K562 (cell line): ENCODE measurements around the gene UBE2H. TPM values are rescaled to one million over a fixed set of nuclear protein-coding genes. Genes with fewer than 3 reads are reported as not detected.

Source experiments
- ADNP ChIP-seq: fragments of 200-800 bp; sonication (Bioruptor generic); IDR thresholded peaks from 2 replicates; pipeline ENCODE4 v1.6.1; 2016; ENCODE audit warnings: missing genetic modification characterization, missing compliant biosample characterization
- DDX20 ChIP-seq: fragments of 450-650 bp; IDR thresholded peaks from 2 replicates; pipeline ENCODE4 v1.6.1; 2016; ENCODE audit warnings: missing genetic modification characterization, low read depth, mild to moderate bottlenecking, missing compliant biosample characterization, moderate library complexity
- HINFP ChIP-seq: fragments of 450-650 bp; conservative IDR thresholded peaks from 2 replicates; pipeline ENCODE4 v1.6.1; 2016; ENCODE audit warnings: missing genetic modification characterization, low read depth, mild to moderate bottlenecking, control low read depth, missing compliant biosample characterization
- NEUROD1 ChIP-seq: fragments of 150-350 bp; IDR thresholded peaks from 2 replicates; pipeline ENCODE4 v1.6.1; 2014; ENCODE audit warnings: borderline replicate concordance, low read length, low read depth; ENCODE audit not compliant: partially characterized antibody
- PML ChIP-seq: IDR thresholded peaks from 2 replicates; pipeline ENCODE4 v1.6.1; 2012; ENCODE audit warnings: low read length, inconsistent platforms
- RAD21 ChIP-seq, 2 experiments: fragments of 250-450 bp in 1 of 2; fragments of 450-650 bp in 1 of 2; sonication (Bioruptor Pico) in 1 of 2; formaldehyde crosslinking in 1 of 2; IDR thresholded peaks in 1 of 2; conservative IDR thresholded peaks in 1 of 2; 2 replicates each; pipeline versions ENCODE4 v1.4.0 to v1.8.0; 2020 to 2022; ENCODE audit warnings: mild to moderate bottlenecking in 2 of 2, moderate library complexity in 1 of 2
- ZNF146 ChIP-seq: IDR thresholded peaks from one replicate; pipeline ENCODE4 v1.6.1; 2018; ENCODE audit warnings: missing compliant biosample characterization; ENCODE audit not compliant: unreplicated experiment
- ZNF23 ChIP-seq: fragments of 250-450 bp; sonication (Bioruptor Pico); IDR thresholded peaks from 2 replicates; pipeline ENCODE4 v1.4.0; 2020; ENCODE audit warnings: mild to moderate bottlenecking
- ZNF408 ChIP-seq: fragments of 250-450 bp; sonication (Bioruptor Pico); IDR thresholded peaks from 2 replicates; pipeline ENCODE4 v1.4.0; 2020; ENCODE audit warnings: low read depth, mild to moderate bottlenecking, moderate library complexity
- ZNF444 ChIP-seq: fragments of 250-450 bp; sonication (Bioruptor Pico); IDR thresholded peaks from 2 replicates; pipeline ENCODE4 v1.4.0; 2020; ENCODE audit warnings: mild to moderate bottlenecking, moderate library complexity
- ZNF695 ChIP-seq: fragments of 450-650 bp; formaldehyde crosslinking; IDR thresholded peaks from 2 replicates; pipeline ENCODE4 v1.4.0; 2020; ENCODE audit warnings: mild to moderate bottlenecking, moderate library complexity
- polyA plus RNA-seq, 8 experiments: library from polyadenylated mRNA; depleted of rRNA in 4 of 8; stranded (reverse) in 5 of 8; unstranded in 3 of 8; fragments of >200 nt; fragmentation: Nextera tagmentation in 2 of 8; fragmentation: Illumina TruSeq in 1 of 8; extraction: Ambion mirVana in 2 of 8; extraction: Trizol in 1 of 8; gene quantifications; 2 replicates each; pipeline versions ENCODE4 v1.2.1 to v1.2.3, GENCODE V29; 2011 to 2014; ENCODE audit warnings: inconsistent platforms in 1 of 8, missing spikeins in 1 of 8
- total RNA-seq, 7 experiments: library from RNA; depleted of rRNA in 6 of 7; stranded (reverse); fragments of >200 nt in 6 of 7; fragmentation: Illumina TruSeq in 2 of 7; extraction: Trizol in 2 of 7; gene quantifications; 2 replicates each; pipeline versions ENCODE4 v1.2.1 to v1.2.3, GENCODE V29; 2011 to 2021; ENCODE audit warnings: low replicate concordance in 1 of 7
- TF ChIP-seq, protein P1 (sequence below): fragments of 200-800 bp; sonication (Bioruptor generic); IDR thresholded peaks from 2 replicates; pipeline ENCODE4 v1.6.1; 2016; ENCODE audit warnings: missing genetic modification characterization, missing compliant biosample characterization
- TF ChIP-seq, protein P2 (sequence below): fragments of 450-650 bp; IDR thresholded peaks from 2 replicates; pipeline ENCODE4 v1.6.1; 2016; ENCODE audit warnings: mild to moderate bottlenecking
- TF ChIP-seq, protein P3 (sequence below): fragments of 450-650 bp; formaldehyde crosslinking; IDR thresholded peaks from 2 replicates; pipeline ENCODE4 v1.4.0; 2022; ENCODE audit warnings: mild to moderate bottlenecking, moderate library complexity
- TF ChIP-seq, protein P4 (sequence below): fragments of 450-650 bp; IDR thresholded peaks from 2 replicates; pipeline ENCODE4 v1.6.1; 2018; ENCODE audit warnings: mild to moderate bottlenecking, low read depth; ENCODE audit not compliant: partially characterized antibody

Gene UBE2H
- total and polyA plus RNA-seq, 9 of the 15 experiments (the other 6 are each of a cell fraction or from before 2014, with no cell fraction given) = 6.3 to 33.0 (median 13.3) TPM

DNA sequence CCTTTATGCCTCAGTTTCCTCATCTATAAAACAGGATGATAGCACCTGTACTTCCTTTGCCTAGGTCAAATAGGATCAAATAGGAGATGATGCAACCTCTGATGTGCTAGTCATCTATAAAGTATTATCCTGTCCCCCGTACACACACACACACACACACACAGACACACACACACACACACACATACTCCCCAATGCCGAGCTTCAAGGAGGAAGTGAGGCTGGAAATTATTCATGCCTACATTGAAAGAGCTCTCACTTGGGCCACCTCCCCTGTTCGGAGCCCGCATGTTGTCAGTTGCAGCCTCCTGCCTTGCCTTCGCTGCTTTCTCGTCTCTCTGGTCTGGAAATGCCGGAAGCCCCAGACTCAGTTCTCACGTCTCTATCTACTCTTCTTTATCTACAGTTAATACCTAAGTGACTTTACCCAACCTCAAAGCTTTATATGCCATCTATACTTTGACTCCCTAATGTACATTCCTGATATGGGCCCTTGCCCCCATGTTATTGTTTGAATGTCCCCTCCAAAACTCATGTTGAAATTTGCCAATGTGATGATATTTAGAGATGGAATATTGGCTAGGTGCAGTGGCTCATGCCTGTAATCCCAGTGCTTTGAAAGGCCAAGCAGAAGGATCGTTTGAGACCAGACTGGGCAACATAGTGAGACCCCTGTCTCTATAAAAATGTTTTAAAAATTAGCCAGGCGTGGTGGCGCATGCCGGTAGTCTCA, 6.9 kb upstream of the UBE2H start (continued):
- TF ChIP-seq, protein P1, sequence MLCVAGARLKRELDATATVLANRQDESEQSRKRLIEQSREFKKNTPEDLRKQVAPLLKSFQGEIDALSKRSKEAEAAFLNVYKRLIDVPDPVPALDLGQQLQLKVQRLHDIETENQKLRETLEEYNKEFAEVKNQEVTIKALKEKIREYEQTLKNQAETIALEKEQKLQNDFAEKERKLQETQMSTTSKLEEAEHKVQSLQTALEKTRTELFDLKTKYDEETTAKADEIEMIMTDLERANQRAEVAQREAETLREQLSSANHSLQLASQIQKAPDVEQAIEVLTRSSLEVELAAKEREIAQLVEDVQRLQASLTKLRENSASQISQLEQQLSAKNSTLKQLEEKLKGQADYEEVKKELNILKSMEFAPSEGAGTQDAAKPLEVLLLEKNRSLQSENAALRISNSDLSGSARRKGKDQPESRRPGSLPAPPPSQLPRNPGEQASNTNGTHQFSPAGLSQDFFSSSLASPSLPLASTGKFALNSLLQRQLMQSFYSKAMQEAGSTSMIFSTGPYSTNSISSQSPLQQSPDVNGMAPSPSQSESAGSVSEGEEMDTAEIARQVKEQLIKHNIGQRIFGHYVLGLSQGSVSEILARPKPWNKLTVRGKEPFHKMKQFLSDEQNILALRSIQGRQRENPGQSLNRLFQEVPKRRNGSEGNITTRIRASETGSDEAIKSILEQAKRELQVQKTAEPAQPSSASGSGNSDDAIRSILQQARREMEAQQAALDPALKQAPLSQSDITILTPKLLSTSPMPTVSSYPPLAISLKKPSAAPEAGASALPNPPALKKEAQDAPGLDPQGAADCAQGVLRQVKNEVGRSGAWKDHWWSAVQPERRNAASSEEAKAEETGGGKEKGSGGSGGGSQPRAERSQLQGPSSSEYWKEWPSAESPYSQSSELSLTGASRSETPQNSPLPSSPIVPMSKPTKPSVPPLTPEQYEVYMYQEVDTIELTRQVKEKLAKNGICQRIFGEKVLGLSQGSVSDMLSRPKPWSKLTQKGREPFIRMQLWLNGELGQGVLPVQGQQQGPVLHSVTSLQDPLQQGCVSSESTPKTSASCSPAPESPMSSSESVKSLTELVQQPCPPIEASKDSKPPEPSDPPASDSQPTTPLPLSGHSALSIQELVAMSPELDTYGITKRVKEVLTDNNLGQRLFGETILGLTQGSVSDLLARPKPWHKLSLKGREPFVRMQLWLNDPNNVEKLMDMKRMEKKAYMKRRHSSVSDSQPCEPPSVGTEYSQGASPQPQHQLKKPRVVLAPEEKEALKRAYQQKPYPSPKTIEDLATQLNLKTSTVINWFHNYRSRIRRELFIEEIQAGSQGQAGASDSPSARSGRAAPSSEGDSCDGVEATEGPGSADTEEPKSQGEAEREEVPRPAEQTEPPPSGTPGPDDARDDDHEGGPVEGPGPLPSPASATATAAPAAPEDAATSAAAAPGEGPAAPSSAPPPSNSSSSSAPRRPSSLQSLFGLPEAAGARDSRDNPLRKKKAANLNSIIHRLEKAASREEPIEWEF (CRISPR knock-in tag) = no peak
- TF ChIP-seq DDX20 (tag) (no peak), NEUROD1 (no peak), ZNF146 (CRISPR knock-in tag) (no peak), HINFP (tag) (no peak; the same call in 1 of the 2 replicates), ZNF695 (CRISPR knock-in tag) (no peak), ZNF408 (CRISPR knock-in tag) (no peak), RAD21 (CRISPR knock-in tag; conservative IDR thresholded peaks at IDR 0.05 in 1 of 2, IDR thresholded peaks at IDR 0.05 in 1 of 2) (peak in 1 of 2 experiments; percentile 18; a peak in 2 of 4 replicates), ZNF23 (no peak), ADNP (tag) (no peak), ZNF444 (CRISPR knock-in tag) (no peak), PML (no peak)
- TF ChIP-seq, protein P2, sequence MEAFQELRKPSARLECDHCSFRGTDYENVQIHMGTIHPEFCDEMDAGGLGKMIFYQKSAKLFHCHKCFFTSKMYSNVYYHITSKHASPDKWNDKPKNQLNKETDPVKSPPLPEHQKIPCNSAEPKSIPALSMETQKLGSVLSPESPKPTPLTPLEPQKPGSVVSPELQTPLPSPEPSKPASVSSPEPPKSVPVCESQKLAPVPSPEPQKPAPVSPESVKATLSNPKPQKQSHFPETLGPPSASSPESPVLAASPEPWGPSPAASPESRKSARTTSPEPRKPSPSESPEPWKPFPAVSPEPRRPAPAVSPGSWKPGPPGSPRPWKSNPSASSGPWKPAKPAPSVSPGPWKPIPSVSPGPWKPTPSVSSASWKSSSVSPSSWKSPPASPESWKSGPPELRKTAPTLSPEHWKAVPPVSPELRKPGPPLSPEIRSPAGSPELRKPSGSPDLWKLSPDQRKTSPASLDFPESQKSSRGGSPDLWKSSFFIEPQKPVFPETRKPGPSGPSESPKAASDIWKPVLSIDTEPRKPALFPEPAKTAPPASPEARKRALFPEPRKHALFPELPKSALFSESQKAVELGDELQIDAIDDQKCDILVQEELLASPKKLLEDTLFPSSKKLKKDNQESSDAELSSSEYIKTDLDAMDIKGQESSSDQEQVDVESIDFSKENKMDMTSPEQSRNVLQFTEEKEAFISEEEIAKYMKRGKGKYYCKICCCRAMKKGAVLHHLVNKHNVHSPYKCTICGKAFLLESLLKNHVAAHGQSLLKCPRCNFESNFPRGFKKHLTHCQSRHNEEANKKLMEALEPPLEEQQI = 0 out of 2 replicates have a peak, but pooled peaks have one; percentile 24
- TF ChIP-seq, protein P3, sequence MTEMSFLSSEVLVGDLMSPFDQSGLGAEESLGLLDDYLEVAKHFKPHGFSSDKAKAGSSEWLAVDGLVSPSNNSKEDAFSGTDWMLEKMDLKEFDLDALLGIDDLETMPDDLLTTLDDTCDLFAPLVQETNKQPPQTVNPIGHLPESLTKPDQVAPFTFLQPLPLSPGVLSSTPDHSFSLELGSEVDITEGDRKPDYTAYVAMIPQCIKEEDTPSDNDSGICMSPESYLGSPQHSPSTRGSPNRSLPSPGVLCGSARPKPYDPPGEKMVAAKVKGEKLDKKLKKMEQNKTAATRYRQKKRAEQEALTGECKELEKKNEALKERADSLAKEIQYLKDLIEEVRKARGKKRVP = peak; percentile 86
- TF ChIP-seq, protein P4, sequence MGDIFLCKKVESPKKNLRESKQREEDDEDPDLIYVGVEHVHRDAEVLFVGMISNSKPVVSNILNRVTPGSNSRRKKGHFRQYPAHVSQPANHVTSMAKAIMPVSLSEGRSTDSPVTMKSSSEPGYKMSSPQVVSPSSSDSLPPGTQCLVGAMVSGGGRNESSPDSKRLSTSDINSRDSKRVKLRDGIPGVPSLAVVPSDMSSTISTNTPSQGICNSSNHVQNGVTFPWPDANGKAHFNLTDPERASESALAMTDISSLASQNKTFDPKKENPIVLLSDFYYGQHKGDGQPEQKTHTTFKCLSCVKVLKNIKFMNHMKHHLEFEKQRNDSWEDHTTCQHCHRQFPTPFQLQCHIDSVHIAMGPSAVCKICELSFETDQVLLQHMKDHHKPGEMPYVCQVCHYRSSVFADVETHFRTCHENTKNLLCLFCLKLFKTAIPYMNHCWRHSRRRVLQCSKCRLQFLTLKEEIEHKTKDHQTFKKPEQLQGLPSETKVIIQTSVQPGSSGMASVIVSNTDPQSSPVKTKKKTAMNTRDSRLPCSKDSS = no peak
